HG02870 (cell line): ENCODE results near the gene BCL2L13.
A peak's percentile ranks its signal among the peaks of the same experiment; 100 is the strongest.

Experiments used
- ATAC-seq: cut with Tn5 transposase; IDR thresholded peaks from one replicate; pipeline ENCODE4 v1.9.1; 2021; ENCODE audit warnings: mild to moderate bottlenecking, moderate library complexity; ENCODE audit not compliant: unreplicated experiment

Gene BCL2L13

DNA sequence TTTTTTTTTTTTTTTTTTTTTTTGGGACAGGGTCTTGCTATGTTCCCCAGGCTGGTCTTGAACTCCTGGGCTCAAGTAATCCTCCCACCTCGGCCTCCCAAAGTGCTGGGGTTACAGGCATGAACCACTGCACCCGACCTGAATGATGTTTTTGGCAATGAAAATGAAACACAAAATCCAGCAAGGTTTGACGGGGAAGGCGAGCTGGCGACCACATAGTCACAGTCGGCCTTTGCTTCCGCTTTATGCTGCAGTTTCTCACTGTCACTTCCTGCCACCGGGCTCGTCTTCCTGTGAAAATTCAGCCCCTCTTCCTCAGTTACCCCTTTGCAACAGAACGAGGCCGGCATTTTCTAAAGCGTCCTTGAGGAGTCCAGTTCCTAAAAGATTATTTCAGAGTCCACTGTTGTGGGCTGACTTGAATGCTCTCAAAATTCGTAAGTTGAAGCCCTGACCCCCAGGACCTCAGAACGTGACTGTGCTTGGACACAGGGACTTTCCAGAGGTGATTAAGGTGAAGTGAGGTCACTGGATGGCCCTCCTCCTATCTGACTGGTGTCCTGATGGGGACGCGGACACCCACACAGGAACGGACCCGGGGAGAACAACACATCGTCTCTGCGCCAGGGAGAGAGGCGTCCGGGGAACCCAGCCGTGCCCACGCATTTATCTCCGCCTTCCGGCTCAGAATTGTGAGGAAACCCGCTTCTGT is 138.6 kb downstream of the BCL2L13 start:
- no peak for ATAC-seq

DNA sequence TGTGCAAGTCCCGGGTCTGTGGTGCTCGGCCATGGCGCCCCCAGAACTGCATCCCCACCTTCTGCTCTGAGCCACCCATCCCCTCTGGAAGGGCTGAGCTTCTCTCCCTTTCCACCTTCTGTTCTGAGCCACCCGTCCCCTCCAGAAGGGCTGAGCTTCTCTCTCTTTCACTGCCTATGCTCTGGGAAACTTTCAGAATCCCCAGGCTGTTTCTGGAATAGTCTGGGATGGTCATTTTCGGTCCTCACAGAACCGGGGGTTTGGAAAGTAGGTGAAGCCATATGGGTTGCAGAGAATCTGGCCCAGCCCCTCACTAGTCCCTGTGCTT is 139.1 kb downstream of the BCL2L13 start:
- no peak for ATAC-seq

GRCh38 chr22:17778412-17778976 is 139.9 kb downstream of the BCL2L13 start:
- ATAC-seq = no peak

GRCh38 chr22:17779286-17780115 is 140.9 kb downstream of the BCL2L13 start:
- peak; percentile 45 for ATAC-seq

DNA sequence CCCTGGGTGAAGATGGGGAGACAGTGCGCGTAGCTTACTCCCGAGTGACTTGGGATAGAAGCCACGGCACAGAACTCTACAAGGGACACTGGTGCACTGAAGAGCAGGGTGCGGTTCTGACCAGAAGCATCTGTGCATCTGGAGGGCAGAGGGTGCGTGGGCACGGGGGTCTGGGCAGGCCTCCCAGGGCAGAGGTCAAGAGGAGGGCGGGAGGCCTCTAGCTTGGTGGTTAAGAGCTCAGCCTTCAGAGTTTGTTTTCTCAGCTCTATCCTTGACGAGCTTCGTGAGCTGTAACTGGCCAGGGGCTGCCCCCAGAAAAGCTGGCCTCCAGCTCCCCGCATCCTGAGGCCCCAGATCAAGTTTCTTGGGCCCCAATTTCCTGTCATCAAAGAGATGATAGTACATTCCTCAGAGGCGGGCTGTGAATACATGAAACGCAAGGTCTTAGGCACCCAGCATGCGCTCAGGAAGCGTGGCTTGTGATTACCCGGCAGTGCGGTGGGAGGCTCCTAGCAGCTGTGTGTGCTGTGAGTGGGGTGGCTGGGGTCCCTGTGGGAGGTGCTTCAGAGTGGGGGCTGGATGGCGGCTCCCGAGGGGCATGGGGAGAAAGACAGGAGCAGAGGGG is 141.7 kb downstream of the BCL2L13 start:
- no peak for ATAC-seq
